GM10248 (cell line): ENCODE data around the gene MBIP.
"Not testable (repeated sequence)": the region's sequence is repeated elsewhere in the genome, so short reads cannot be mapped to it uniquely, and the experiment has no call there.

Experiments used
- CTCF ChIA-PET: fragments of 300-600 bp; sonication (Branson Sonifier 250); formaldehyde crosslinking; extraction: SDS; loops from one replicate; lab custom pipeline; 2021; ENCODE audit warnings: antibody characterized with exemption; lab: Yijun Ruan, JAX
- POLR2A ChIA-PET: fragments of 350-650 bp; sonication (Branson Sonifier 250); formaldehyde crosslinking; extraction: SDS; loops from one replicate; lab custom pipeline; 2020; ENCODE audit warnings: antibody characterized with exemption; lab: Yijun Ruan, JAX
- DNase-seq: peaks from one replicate; pipeline ENCODE4 v3.0.0; 2012; ENCODE audit errors: extremely low spot score
- TF ChIP-seq, protein P1 (sequence below): IDR thresholded peaks from 2 replicates; pipeline ENCODE4 v1.5.1; 2012; ENCODE audit warnings: mild to moderate bottlenecking, low read depth; ENCODE audit errors: extremely low read depth, missing control alignments, control extremely low read depth

MBIP gene

GRCh38 chr14:36356862-36357261, 36.4 kb upstream of the MBIP start:
- ChIA-PET CTCF (interaction anchor here (0.8 to 1.6 kb wide), 2 partner anchors 17 kb away, joined by 3 to 4 read pairs; no protein-coding TSS in a partner anchor), POLR2A (no interaction called here)
- no peak for DNase-seq

GRCh38 chr14:36346052-36346451, 25.6 kb upstream of the MBIP start:
- CTCF ChIA-PET = no interaction called here

More at GRCh38 chr14:36356862-36357261, 36.4 kb upstream of the MBIP start:
- TF ChIP-seq, protein P1, sequence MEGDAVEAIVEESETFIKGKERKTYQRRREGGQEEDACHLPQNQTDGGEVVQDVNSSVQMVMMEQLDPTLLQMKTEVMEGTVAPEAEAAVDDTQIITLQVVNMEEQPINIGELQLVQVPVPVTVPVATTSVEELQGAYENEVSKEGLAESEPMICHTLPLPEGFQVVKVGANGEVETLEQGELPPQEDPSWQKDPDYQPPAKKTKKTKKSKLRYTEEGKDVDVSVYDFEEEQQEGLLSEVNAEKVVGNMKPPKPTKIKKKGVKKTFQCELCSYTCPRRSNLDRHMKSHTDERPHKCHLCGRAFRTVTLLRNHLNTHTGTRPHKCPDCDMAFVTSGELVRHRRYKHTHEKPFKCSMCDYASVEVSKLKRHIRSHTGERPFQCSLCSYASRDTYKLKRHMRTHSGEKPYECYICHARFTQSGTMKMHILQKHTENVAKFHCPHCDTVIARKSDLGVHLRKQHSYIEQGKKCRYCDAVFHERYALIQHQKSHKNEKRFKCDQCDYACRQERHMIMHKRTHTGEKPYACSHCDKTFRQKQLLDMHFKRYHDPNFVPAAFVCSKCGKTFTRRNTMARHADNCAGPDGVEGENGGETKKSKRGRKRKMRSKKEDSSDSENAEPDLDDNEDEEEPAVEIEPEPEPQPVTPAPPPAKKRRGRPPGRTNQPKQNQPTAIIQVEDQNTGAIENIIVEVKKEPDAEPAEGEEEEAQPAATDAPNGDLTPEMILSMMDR = no peak

DNA sequence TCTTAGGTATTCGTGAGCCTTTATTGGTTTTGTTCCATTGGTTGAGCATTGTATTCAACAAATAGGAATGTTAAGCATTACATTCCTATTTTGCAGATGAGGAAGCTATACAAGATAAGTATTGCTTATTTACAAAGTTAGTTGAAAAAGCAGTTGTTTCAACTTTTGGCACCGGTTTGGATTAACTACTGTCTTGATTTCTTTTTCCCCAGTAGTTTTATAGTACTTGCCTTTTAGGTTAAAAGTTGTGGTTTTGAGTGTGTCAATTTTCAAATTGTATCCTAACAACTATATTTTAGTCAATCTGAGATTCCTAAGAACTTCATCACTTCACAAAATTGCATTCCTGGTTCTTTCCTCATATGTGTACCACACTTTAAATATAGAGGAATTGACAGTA, 23.8 kb upstream of the MBIP start:
- POLR2A ChIA-PET = no interaction called here
- CTCF ChIA-PET = no interaction called here
- TF ChIP-seq, protein P1 = no peak
- DNase-seq = no peak

More at GRCh38 chr14:36346052-36346451, 25.6 kb upstream of the MBIP start:
- POLR2A ChIA-PET = no interaction called here
- TF ChIP-seq, protein P1 = no peak
- no peak for DNase-seq

GRCh38 chr14:36341811-36342210, 21.4 kb upstream of the MBIP start:
- CTCF ChIA-PET = interaction anchor here (1.4 kb wide), 1 partner anchor 8 kb away, joined by 3 read pairs; no protein-coding TSS in a partner anchor
- POLR2A ChIA-PET, DNase-seq: not testable (repeated sequence)

GRCh38 chr14:36340276-36340890, 19.9 kb upstream of the MBIP start:
- DNase-seq = no peak
- TF ChIP-seq, protein P1 = no peak
- ChIA-PET CTCF (interaction anchor here (0.7 to 1.6 kb wide), 3 partner anchors 9 to 19 kb away, joined by 3 read pairs; no protein-coding TSS in a partner anchor), POLR2A (no interaction called here)

GRCh38 chr14:36339816-36340215, 19.4 kb upstream of the MBIP start:
- ChIA-PET POLR2A (no interaction called here), CTCF (interaction anchor here (0.7 to 1.6 kb wide), 2 partner anchors 17 to 19 kb away, joined by 3 read pairs; no protein-coding TSS in a partner anchor)
- no peak for DNase-seq
- TF ChIP-seq, protein P1 = no peak

DNA sequence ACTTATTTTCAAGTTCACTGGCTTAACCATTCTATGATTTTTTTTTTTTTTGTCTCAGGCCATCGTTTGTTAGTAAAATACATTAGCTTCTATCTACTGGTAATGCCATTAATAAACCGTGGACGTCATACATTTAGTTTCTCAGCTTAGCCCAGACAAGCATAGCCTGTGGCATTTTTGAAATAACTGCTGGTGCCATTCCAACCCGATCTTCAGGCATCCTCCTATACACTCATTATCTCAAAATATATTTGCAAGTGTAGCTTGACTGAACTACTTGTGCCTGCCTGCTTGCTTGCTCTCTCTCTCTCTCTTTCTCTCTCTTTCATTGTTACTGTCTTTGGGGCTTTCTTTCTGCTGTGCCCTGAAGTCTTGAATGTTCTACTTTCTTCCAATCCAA, 12.7 kb upstream of the MBIP start:
- TF ChIP-seq, protein P1 = no peak
- ChIA-PET POLR2A (no interaction called here), CTCF (no interaction called here)
- DNase-seq = no peak

DNA sequence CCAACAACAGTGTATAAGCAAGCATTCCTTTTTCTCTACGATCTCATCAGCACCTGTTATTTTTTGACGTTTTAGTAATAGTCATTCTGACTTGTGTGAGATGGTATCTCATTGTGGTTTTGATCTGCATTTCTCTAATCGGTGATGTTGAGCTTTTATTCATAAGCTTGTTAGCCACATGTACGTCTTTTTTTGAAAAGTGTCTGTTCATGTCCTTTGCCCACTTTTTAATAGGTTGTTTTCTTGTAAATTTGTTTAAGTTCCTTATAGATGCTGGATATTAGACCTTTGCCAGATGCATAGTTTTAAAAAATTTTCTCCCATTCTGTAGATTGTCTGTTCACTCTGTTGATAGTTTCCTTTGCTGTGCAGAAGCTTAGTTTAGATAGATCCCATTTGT, 7.1 kb upstream of the MBIP start:
- DNase-seq, CTCF ChIA-PET: not testable (repeated sequence)

More for the DNA sequence above, 7.1 kb upstream of the MBIP start:
- POLR2A ChIA-PET = not testable (repeated sequence)
